ENCODE measurements around the gene RHBDL1. TPM values are rescaled to one million over a fixed set of nuclear protein-coding genes. Genes with fewer than 3 reads are reported as not detected.
A peak's percentile ranks its signal among the peaks of the same experiment; 100 is the strongest.

Gene RHBDL1
- total RNA-seq, 3 donors from 2014 or later = 0.48 to 2.3 (median 1.0) TPM

DNA sequence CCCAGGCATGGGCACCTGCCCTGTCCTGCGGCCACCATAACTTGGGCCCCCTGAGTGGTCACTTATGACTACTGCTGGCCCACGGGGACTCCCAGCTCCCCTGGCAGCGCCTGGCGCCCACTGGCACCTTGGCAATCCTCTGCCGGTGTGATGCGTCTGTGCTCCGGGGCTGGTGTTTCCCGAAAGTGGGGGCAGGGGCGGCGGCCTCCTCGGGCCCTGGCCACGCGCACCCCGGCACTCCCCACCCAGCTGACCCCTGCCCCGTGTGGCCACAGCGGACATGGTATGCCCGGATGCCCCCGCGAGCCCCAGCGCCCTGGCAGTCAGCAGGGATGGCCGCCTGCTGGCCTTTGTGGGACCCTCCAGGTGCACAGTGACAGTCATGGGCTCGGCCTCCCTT is 18.0 kb upstream of the RHBDL1 start:
- H3K27ac ChIP-seq = no peak overlapping the region
- H3K9me3 ChIP-seq = no peaks in the 10 kb centered on the region
- no peaks in the 10 kb centered on the region for H3K27me3 ChIP-seq
- intact Hi-C loops (cut with DNase I; ENCODE audit: low total_unique reads) = no loop called here
- no peak for DNase-seq (ENCODE audit: low spot score in 2 of 2)
- TF ChIP-seq POLR2AphosphoS5 (IDR thresholded peaks at IDR 0.05) (no peak), POLR2A (IDR thresholded peaks at IDR 0.05) (no peak)
- TF ChIP-seq, protein P1, sequence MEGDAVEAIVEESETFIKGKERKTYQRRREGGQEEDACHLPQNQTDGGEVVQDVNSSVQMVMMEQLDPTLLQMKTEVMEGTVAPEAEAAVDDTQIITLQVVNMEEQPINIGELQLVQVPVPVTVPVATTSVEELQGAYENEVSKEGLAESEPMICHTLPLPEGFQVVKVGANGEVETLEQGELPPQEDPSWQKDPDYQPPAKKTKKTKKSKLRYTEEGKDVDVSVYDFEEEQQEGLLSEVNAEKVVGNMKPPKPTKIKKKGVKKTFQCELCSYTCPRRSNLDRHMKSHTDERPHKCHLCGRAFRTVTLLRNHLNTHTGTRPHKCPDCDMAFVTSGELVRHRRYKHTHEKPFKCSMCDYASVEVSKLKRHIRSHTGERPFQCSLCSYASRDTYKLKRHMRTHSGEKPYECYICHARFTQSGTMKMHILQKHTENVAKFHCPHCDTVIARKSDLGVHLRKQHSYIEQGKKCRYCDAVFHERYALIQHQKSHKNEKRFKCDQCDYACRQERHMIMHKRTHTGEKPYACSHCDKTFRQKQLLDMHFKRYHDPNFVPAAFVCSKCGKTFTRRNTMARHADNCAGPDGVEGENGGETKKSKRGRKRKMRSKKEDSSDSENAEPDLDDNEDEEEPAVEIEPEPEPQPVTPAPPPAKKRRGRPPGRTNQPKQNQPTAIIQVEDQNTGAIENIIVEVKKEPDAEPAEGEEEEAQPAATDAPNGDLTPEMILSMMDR (IDR thresholded peaks at IDR 0.05) = no peak
- H3K4me1 ChIP-seq = peaks cover 0 to 6% of the 10 kb centered on the region in 2 donors
- no peak overlapping the region for H3K4me3 ChIP-seq
- no peaks in the 10 kb centered on the region for H3K36me3 ChIP-seq

GRCh38 chr16:658679-659571 is 16.5 kb upstream of the RHBDL1 start:
- H3K27me3 ChIP-seq = no peaks in the 10 kb centered on the region
- intact Hi-C loops (cut with DNase I; ENCODE audit: low total_unique reads) = no loop called here
- H3K9me3 ChIP-seq = no peaks in the 10 kb centered on the region
- no peak overlapping the region for H3K4me3 ChIP-seq
- TF ChIP-seq POLR2AphosphoS5 (IDR thresholded peaks at IDR 0.05) (no peak), POLR2A (IDR thresholded peaks at IDR 0.05) (no peak)
- TF ChIP-seq, protein P1 (IDR thresholded peaks at IDR 0.05) = no peak
- DNase-seq (ENCODE audit: low spot score in 2 of 2) = no peak
- no peaks in the 10 kb centered on the region for H3K36me3 ChIP-seq
- H3K4me1 ChIP-seq = peaks cover 0 to 6% of the 10 kb centered on the region in 2 donors
- H3K27ac ChIP-seq = no peak overlapping the region

- no peak for TF ChIP-seq POLR2AphosphoS5 (IDR thresholded peaks at IDR 0.05)
- TF ChIP-seq, protein P1 (IDR thresholded peaks at IDR 0.05) = no peak
- TF ChIP-seq POLR2A (IDR thresholded peaks at IDR 0.05) = no peak
- no peaks in the 10 kb centered on the region for H3K27me3 ChIP-seq
- no peak overlapping the region for H3K27ac ChIP-seq
- no peaks in the 10 kb centered on the region for H3K36me3 ChIP-seq
- peaks cover 0 to 6% of the 10 kb centered on the region in 2 donors for H3K4me1 ChIP-seq
- no peak overlapping the region for H3K4me3 ChIP-seq
- no peak for DNase-seq (ENCODE audit: low spot score in 2 of 2)
- intact Hi-C loops (cut with DNase I; ENCODE audit: low total_unique reads) = no loop called here
- no peaks in the 10 kb centered on the region for H3K9me3 ChIP-seq
These were observed 15.9 kb upstream of the RHBDL1 start for GRCh38 chr16:659618-660017.

DNA sequence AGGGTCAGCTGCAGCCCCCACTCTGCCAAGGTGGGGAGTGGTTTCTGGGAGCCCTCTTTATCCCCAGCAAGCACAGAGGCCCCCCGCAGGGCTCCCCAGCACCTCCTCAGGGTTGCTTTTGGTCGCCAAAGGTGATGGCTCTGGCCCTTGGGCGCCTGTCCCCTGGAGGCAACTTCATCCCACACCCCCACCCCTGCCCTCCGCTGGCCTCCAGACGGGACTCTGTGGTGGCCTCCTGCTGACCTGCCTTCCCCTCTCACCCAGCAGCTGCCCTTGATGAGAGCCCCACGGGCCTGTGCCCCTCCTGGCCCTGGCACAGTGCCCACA is 15.4 kb upstream of the RHBDL1 start:
- intact Hi-C loops (cut with DNase I; ENCODE audit: low total_unique reads) = no loop called here

More for the DNA sequence above, 15.4 kb upstream of the RHBDL1 start:
- Histone ChIP-seq H3K9me3 (no peaks in the 10 kb centered on the region), H3K4me1 (peaks cover 0 to 6% of the 10 kb centered on the region in 2 donors), H3K27me3 (no peaks in the 10 kb centered on the region), H3K27ac (peak overlapping the region; percentile 60 to 84), H3K36me3 (no peaks in the 10 kb centered on the region), H3K4me3 (peak overlapping the region in 1 of 3 donors; percentile 58)
- DNase-seq (ENCODE audit: low spot score in 2 of 2) = no peak
- TF ChIP-seq POLR2AphosphoS5 (IDR thresholded peaks at IDR 0.05) (no peak), POLR2A (IDR thresholded peaks at IDR 0.05) (no peak)
- TF ChIP-seq, protein P1 (IDR thresholded peaks at IDR 0.05) = no peak
